HG02571 (cell line): ENCODE measurements around the gene CHID1.

ENCODE experiments used
- ATAC-seq: cut with Tn5 transposase; IDR thresholded peaks from one replicate; pipeline ENCODE4 v1.9.1; 2021; ENCODE audit warnings: mild to moderate bottlenecking, moderate library complexity; ENCODE audit not compliant: unreplicated experiment

CHID1 gene

DNA sequence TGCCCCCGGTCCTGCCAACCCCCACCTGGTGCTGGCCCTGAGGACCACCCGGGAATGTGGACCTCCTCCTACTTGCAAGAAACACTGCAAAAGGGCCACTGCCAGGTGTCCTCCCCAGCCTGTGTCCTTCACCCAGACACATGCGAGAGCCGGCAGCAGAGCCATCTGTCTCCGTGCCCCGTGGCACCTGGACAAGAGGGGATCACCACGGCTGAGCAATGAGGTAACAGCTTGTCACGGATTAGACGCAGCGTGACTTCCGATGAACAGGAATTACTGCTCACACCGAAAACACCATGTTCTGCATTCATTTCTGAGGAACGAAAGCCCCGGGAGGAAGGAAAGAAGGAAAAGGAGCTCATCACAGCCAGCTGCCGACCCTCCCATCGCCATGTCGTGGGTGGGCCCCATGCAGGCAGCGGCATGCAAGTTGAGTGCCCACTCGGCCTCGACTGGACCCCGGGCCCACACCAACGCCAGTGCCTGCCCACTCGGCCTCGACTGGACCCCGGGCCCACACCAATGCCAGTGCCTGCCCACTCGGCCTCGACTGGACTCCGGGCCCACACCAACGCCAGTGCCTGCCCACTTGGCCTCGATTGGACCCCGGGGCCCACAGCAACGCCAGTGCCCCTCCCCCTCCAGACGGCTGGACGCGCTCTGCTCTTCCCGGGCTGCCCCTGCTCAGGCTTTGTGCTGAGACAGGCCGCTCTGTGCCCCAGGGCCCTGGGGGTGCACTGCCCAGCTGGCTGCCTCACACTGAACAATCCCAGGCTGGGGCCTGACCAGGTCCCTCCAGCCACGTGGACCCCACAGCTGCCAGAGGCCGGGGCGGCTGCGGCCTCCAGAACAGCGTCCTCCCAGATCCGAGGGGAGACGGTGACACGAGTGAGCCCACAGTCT is 22.0 kb downstream of the CHID1 start:
- no peak for ATAC-seq

DNA sequence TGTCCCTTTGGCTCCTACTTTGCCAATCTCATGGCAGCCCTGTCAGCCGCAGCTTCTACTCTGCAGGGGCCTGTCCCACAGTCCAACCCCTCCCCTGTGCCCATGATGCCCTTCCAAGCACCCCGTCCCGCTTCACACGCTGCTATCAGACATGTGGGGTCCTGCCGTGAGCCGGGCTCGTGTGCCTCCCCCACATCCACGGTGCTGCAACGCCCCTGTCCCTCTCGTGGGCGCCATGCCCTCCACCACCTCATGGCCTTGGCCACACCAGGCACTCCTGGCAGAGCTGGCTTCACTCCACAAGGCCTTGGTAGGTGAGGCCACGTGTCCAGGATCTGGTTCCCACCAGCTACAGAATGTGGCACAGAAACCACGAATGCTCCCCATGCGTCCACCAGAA is 23.0 kb downstream of the CHID1 start:
- no peak for ATAC-seq

DNA sequence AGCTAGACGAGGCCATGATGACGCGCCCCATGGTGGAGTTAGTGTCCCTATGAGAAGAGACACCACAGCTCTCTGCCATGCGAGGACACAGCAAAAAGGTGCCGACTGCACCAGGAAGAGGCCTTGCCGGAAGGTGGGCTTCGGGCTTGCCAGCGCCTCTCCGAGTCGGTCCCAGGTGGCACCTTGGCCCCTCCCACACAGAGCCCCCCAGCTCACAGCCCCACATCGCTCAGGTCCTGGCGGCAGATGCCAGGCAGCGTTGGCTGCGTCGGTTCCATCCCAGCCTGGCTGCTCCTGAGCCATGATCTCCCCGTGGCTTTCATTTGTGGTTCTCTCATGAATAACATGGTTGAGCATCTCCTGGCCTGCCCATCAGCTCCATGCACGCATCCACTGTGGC is 24.0 kb downstream of the CHID1 start:
- ATAC-seq, result no peak

DNA sequence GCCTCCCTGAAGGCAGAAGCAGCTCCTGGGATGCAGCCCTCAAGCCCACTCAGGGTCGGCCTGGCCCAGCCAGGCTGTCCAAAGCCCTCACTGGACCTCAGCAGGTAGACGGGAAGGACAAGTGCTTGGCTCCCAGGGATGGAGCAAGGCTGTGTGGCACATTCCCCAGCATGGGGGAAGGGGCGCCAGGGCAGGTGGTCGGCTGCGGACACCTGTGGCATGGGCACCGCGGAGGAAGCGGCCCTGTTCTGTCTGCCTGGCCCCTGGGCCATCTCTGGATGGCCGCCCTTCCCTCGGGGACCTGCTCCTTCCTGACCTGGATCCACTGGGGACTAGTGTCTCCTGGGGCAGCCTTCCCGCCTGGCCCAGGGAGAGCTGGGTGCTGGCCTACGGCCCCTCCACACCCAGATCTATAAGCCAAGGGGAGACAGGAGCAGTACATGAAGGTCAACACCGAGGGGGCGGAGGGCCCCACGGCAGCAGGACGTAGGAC is 26.0 kb downstream of the CHID1 start:
- ATAC-seq, result no peak

DNA sequence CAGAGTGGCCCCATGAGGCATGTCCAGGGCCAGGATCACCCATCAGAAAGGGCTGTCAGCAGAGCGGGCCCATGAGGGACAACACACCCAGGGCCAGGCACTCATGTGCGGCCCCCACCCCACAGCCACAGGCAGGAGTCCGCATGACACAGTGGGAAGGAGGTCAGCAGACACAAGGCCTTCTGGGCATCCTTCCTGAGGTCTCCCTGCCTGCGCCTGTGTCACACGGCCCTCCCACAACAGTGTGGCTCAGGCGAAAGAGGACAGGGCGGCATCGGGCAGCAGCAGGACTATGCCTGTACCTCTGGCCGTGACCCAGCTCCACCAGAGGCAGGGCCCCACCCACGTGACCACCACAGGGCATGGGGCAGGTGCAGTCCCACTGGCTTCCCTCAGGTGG is 27.1 kb downstream of the CHID1 start:
- ATAC-seq, result no peak

DNA sequence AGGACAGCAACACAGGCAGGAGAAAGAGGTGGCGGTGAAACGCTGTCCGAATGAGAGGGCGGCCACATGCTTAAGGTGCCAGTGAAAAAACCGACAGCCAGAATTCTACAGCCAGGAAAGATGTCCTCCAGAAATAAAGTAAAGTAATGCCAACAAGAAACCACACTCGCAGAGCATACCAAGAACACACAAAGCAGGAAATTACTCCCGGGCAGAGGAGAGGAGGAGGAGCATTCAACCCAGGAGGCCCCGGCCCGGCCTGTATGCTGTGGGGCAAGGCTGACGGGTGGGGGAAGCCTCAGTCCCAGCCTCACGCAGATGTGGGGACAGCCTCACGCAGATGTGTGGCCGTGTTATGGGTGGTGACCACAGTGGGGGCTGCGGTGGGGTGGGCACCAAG is 28.0 kb downstream of the CHID1 start:
- ATAC-seq, result no peak

DNA sequence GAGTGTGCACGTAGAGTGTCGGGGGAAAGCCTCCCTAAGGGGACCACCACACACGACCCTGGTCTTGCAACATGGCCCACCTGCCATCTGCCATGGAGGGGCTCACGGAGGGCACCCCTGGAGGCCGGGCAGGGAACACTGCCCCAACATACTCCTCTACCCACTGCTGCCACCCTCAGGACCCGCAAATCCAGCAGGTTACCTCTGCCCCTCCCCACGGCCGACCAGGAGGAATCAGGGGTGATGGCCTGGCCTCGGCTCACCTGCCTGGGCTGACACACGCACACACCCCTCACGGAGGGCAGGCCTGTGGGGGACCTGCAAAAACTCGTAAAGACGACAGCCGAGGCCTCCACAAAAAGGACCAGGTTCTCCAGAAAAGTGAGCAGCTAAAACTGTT is 30.2 kb downstream of the CHID1 start:
- ATAC-seq, result no peak

DNA sequence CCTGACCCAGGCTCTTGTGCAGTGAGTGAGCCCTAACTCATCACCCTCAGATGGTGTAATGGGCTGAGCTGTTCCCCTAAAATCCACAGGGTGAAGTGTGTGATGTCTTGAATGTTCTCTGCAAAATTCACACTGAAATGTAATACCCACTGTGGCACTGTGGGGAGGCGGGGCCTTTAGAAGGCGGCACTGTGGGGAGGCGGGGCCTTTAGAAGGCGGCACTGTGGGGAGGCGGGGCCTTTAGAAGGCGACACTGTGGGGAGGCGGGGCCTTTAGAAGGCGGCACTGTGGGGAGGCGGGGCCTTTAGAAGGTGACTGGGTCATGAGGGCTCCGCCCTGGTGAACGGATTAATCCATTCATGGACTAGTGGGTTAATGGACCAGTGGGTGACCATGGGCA is 33.0 kb downstream of the CHID1 start:
- ATAC-seq, result no peak

DNA sequence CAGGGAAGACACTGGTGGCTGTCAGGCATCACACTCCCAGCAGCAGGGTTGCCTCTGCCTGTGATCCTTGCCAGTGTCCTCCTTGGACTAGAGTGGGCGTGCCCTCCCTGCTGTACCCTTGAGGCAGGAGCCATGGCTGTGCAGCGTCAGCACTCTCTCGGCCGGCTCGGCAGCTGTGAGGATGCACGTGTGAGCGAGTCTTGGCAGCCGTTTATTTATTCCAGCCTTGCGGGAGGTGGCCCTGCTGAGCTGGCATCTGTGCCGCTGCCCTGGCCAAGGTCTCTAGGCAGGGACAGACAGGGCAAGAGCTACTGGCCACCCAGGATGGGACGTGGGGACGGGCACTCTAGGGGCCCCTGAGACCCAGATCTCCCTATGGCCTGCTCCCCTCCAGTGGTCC is 34.1 kb downstream of the CHID1 start:
- ATAC-seq, result no peak

DNA sequence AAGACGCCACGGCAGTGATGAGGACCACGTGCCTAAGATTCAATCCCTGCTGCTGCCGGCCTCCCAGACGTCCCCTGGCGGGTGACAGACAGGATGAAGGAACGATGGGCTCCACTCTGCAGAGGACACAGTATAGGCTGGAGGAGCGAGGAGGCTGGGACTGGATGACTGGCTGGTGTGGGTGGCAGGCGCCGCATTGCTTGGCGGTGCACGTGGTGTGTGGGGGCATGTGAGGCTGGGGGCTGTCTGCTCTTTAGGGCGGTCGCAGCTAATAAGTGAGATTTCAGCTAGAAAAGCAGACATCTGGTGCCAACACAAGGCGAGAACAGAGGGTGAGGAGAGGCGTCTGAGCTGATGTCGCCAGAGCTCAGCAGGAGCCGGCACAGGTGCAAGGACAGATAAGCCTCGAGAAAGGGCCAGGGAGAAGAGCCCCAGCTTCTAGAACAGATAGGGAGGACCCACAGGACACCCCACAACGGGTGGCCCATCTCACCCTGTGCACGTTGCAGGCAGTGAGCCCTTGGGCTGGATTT is 34.8 kb downstream of the CHID1 start:
- no peak for ATAC-seq

DNA sequence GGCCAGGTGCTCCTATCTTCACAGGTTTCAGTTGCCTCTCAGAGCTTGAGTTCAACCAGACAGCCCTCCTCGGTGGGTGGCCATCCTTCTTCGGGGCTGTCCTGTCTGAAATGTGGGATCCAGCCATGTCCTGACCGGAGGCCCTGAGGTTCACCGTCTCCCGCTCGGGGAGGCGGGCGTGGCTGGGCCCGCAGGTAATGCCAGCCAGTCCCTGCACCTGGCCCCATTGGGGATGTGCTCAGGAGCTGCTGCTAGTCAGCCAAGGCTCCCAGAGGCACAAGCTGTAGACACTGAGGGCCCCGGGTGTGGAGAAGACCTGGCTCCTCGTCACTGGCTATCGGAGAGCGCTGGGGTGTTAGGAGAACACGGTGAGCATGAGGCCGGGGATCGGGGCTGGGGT is 35.4 kb downstream of the CHID1 start:
- no peak for ATAC-seq

DNA sequence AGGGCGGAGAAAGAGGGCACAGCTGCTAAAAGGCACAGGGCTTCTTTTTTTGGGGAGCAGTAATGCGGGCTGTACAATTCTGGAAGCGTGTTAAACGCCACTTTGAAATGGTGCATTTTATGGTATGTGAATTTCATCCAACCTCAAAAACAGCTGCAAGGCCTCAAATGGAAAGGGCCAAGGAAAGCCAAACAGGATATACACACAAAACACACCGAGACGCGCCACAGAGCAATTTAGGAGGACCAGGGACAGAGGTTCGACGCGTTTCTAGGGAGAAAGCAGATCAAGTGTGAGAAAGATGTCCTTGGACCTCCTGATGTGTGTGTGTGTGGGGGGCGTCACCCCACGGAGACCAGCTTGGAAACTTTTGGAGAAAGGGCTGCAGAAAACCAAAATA is 36.9 kb downstream of the CHID1 start:
- ATAC-seq, result no peak

DNA sequence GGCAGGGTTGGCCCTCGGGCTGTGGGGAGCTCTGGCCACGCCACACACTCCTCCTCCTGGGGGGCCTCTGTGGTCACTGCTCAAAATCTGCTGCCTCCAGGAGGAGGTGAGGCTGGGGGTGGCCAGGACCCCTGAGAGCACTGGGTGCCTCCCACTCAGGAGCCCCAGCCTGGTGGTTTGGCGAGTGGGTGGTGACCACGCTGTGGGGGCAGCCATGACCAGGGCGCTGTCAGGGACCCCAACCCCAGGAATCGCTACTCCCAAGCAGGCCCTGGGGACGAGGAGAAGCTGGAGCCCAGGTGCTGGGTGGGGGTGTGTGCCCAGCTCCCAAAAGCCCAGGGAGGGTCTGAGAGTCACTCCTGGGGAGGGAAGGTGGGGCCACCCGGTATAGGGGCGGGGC is 37.8 kb downstream of the CHID1 start:
- no peak for ATAC-seq

DNA sequence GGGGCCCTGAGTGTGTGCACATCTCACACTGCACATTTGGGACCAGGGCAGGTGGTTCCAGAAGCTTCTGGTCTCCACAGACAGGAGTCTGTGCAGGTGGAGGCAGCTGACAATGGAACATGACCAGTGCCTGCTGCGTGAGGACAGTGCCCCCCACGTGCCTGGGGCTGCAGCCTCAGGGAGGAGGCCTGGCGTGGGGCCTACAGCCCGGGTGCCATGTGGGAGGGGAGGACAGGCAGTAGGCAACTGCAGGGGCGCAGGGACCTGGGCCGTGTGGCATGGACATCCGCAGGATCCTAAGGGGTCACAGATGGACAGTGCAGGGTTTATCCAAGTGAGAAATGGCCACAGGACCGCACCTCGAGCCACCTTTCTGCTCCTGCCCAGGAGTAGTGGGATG is 39.1 kb downstream of the CHID1 start:
- no peak for ATAC-seq

DNA sequence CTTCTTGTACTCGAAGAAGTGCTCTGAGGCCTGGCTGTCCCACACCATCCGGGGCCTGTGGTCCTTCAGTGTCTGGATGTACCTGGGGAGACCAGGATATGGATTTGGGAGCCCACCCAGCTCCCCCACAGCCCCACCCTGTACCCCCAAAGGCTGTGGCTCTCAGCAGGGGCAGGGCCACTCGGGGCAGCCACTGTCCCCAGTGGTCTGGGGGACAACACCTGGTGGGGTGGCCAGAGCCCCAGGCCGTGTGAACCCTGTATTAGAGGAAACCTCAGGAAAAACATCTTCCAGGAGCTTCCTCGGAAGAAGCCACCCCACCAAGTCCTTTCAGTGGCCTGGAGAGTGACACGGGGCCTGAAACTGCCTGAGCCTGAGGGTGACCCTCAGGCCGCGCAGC is 40.2 kb downstream of the CHID1 start:
- ATAC-seq, result no peak

DNA sequence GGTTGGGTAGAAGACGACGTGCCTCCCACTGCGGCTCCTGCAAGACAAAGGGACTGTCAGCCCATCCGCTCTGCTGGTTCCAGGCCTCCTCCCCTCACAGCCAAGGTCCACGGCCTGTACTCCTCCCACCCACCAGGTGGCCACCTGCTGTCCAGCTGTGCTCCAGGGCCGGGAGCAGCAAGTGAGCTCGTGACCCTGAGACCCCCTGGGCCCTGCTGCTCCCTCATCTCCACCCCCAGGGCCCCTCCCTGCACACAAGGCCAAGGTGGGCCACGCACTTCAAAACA is 40.5 kb downstream of the CHID1 start:
- ATAC-seq, result no peak

DNA sequence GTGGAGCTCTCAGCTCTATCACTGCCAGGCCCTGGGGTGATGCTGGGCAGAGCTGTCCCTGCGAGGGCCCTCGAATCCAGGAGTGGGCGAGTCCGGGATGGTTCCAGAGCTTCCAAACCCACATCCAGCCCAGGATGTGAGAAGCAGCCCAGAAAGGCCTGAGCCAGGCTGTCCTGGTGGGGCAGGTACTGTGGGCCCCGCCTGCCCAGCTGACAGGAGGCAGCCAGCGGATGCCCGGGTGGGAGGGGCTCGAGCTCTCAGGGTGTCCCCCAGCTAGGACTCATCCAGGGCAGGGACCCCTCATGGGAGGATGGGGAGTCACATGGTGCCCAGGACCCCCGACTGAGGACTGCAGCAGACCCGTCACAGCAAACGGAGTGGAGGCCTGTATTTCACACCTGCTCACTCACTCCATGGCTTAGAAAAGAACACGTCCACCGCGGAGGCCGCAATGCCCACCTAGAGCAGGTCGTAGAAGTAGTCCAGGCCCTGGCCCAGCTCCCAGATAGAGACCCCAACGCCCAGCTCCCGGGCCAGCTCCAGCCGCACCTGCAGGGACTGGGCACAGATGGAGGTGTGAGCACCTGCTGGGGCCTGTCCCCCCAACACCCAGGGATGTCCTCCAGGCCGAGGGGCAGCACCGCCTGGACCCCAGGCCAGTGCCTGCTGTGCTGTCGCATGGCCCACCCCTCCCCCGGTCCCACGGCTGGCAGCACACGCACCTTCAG is 41.0 kb downstream of the CHID1 start:
- ATAC-seq, result no peak

DNA sequence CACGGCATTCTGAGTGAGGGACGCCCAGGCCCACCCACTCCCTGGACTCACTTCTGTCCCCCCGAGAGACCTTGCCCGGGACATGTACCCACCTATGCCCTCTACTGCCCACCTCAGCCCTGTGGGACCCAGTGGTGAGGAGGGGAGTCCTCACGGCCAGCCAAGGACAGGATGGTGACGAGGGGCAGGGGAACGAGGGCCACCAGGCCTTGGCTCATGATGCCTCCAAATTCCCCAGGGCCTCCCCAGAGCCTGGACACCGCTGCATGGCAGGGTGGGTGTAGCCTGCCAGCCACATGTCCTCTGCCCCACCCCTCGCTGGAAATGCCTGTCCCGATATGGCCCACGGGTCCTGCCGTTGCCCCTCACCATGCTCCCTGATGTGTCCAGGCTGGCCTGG is 41.8 kb downstream of the CHID1 start:
- no peak for ATAC-seq

DNA sequence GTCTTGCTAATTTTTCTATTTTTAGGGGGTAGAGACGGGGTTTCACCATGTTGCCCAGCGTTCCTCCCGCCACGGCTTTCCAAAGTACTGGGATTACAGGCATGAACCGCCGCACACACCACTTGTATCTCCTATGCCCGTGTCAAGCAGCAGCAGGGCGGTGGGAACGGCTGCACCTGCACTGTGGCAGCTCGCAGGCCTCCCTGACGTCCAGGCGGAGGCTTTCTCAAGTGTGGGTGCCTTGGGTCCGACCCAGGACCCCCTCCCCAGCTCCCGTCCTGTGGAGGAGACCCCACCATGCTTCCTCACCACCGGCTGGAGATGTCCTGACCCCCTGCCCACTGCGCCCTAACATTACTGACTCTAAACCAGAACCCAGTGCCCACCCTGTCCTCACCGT is 42.2 kb downstream of the CHID1 start:
- no peak for ATAC-seq

DNA sequence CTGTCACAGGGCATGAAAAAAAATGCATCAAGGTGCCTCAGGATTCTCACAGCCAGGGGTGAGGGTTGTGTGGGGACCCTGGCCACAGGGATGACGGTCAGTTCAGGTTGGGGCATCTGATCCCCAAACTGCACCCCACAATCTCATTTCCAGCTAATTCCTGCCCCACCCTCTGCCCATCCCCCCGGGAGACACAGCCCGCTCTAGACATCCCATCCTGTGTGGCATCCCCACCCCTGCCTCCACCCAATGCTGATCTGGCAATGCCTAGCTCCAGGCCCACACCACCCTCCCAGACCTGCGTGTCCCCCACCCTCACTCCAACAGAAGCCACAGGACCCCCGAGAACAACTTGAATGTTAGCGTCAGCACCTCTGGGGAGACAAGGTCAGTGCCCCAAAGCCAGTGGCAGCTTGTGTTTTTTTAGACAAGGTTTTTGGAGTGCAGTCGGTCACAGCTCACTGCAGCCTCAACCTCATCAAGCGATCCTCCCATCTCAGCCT is 42.7 kb downstream of the CHID1 start:
- ATAC-seq, result no peak

DNA sequence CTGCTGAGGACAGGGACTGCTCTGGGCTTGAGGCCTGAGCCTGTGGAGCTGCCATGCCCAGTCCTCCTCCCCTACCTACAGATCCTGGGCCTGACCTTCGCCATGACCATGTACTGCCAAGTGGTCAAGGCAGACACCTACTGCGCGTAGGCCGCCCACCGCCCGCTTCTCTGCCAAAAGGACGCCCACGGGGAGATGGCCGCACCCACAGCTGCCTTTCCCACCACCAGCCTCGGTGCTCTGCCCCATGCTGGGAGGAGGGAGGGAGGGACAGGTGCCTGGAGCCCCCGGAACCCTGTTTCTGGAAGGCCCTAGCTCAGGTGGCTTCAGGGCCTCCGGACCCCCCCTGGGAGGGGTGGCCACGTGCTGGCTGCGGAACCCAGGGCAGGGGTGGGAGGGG is 44.1 kb downstream of the CHID1 start:
- ATAC-seq, result no peak
